Measurements from ENCODE around the gene ADD3. TPM values are rescaled to one million over a fixed set of nuclear protein-coding genes. Genes with fewer than 3 reads are reported as not detected.
"Not testable (repeated sequence)": the region's sequence is repeated elsewhere in the genome, so short reads cannot be mapped to it uniquely, and the experiment has no call there.

The ADD3 gene
- total RNA-seq, 4 donors from 2014 or later: 236 to 545 (median 314) TPM

DNA sequence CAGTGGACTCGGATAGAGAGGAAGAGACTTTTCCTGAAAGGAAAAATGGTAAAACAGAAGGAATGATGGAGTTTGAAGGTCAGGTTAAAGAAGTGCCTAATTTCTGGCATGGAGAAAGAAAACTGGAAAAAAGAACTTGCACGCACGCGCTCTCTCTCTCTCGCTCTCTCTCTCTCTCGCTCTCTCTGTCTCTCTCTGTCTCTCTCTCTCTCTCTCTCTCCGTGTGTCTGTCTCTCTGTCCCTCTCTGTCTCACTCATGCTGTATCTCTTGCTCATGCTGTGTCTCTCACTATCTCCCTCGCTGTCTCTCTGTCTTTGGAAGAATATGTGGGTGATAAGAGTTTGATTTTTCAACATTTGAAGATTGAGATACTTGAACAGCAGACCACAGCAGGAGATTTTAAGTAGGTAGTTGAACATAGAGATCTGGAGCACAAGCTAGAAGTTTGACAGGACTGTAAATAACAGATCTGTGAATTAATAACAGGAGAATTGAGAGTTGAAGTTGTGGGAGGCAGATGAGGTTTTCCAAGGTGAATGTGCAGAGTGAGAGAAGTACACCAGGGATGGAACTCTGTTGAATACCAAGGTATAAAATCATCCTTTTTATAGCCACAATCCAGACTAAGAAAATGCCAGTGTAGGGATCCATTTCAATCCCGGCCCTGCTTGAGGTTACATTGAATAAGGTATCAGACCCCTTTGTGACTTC lies 33.1 kb downstream of the ADD3 start:
- H3K4me1 ChIP-seq: no peaks in the 10 kb centered on the region
- DNase-seq: no peak
- H3K9me3 ChIP-seq: no peaks in the 10 kb centered on the region
- H3K27me3 ChIP-seq: no peaks in the 10 kb centered on the region
- H3K36me3 ChIP-seq: no peaks in the 10 kb centered on the region
- no peak overlapping the region for H3K4me3 ChIP-seq
- no peak overlapping the region for H3K27ac ChIP-seq
- TF ChIP-seq POLR2A (IDR thresholded peaks at IDR 0.05): no peak

DNA sequence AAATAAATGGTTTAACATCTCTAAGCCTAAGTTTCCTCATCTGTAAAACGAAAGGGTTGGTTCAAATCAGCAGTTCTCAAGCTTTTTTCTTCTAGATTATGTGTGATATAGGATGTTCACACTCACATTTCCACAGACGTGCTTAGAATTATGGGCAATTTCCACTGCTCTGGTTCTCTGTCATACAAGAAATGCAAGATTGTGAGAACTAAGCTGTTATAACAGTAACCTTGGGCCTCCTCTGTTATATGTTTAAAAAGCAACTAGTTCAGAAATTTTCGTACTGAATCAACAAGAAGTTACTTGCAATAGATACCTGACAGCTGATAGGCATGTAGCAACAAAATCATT lies 33.7 kb downstream of the ADD3 start:
- Histone ChIP-seq H3K27ac (no peak overlapping the region), H3K36me3 (no peaks in the 10 kb centered on the region), H3K4me3 (no peak overlapping the region), H3K4me1 (no peaks in the 10 kb centered on the region), H3K27me3 (no peaks in the 10 kb centered on the region), H3K9me3 (no peaks in the 10 kb centered on the region)
- TF ChIP-seq, protein P1, sequence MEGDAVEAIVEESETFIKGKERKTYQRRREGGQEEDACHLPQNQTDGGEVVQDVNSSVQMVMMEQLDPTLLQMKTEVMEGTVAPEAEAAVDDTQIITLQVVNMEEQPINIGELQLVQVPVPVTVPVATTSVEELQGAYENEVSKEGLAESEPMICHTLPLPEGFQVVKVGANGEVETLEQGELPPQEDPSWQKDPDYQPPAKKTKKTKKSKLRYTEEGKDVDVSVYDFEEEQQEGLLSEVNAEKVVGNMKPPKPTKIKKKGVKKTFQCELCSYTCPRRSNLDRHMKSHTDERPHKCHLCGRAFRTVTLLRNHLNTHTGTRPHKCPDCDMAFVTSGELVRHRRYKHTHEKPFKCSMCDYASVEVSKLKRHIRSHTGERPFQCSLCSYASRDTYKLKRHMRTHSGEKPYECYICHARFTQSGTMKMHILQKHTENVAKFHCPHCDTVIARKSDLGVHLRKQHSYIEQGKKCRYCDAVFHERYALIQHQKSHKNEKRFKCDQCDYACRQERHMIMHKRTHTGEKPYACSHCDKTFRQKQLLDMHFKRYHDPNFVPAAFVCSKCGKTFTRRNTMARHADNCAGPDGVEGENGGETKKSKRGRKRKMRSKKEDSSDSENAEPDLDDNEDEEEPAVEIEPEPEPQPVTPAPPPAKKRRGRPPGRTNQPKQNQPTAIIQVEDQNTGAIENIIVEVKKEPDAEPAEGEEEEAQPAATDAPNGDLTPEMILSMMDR (IDR thresholded peaks at IDR 0.05): no peak
- no peak for TF ChIP-seq POLR2A (IDR thresholded peaks at IDR 0.05)
- DNase-seq: no peak

DNA sequence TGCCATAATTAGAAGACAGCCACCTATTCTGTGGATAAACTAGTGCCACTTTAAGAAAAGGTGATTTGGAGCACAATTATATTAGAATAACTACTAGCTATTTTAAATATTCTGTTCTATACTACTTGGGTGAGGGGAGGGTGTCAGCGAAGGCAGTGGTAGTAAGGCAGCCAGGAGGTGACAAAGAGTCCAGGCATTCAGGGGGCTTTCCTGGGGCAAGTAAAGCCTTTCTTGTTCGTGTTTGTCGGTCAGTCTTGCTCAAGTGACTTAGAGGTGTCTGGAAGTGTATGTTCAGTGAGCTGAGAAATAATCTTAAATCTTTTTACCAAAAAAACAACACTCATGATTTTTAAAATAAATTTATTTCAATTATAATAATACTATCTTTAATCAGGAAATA lies 34.4 kb downstream of the ADD3 start:
- Histone ChIP-seq H3K27me3 (no peaks in the 10 kb centered on the region), H3K4me3 (no peak overlapping the region), H3K4me1 (no peaks in the 10 kb centered on the region), H3K36me3 (no peaks in the 10 kb centered on the region), H3K9me3 (no peaks in the 10 kb centered on the region), H3K27ac (no peak overlapping the region)
- DNase-seq: no peak
- no peak for TF ChIP-seq POLR2A (IDR thresholded peaks at IDR 0.05)
- TF ChIP-seq, protein P1 (IDR thresholded peaks at IDR 0.05): no peak

DNA sequence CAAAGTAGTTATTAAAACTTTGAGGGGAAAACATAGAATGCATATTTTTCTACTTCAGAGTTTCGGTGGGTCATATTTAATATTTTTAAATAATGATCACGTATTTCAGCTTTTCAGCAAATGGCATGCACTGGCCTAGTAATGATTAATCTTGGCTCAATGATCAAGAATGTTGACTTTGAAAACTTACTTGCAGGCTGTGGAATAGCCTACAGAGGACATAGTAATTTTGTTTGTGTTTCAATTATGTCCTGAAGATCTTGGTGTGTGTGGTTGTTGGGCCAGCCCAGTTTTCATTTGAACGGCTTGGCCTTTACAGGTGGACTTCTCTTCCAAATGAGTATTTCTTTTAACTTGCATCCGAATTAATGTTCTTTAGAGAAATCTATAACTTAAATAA lies 35.1 kb downstream of the ADD3 start:
- no peaks in the 10 kb centered on the region for H3K9me3 ChIP-seq
- H3K27me3 ChIP-seq: no peaks in the 10 kb centered on the region
- TF ChIP-seq, protein P1 (IDR thresholded peaks at IDR 0.05): no peak
- TF ChIP-seq POLR2A (IDR thresholded peaks at IDR 0.05): no peak
- no peaks in the 10 kb centered on the region for H3K4me1 ChIP-seq
- DNase-seq: no peak
- H3K36me3 ChIP-seq: no peaks in the 10 kb centered on the region
- no peak overlapping the region for H3K4me3 ChIP-seq
- H3K27ac ChIP-seq: no peak overlapping the region

DNA sequence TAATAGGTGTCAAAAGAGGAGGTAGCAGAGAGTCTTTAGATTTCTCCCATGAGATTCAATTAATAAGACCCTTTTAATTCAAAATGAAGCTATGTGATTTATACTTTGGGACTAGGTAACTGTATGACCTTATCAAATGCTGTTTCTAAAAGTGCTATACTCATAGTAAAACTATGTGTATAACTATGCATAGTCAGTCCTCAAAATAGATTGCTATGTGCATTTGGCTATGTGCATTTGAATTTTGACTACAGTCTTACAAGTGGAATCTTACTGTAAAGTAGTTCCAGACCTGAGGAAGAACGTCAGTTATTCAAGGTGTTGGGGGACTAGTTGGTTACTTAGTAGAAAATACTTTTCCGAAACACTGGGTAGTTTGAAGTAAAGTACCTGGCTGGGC lies 36.9 kb downstream of the ADD3 start:
- no peaks in the 10 kb centered on the region for H3K4me1 ChIP-seq
- DNase-seq: no peak
- no peak overlapping the region for H3K4me3 ChIP-seq
- no peaks in the 10 kb centered on the region for H3K27me3 ChIP-seq
- H3K36me3 ChIP-seq: no peaks in the 10 kb centered on the region
- H3K27ac ChIP-seq: no peak overlapping the region
- TF ChIP-seq POLR2A (IDR thresholded peaks at IDR 0.05): no peak
- TF ChIP-seq, protein P1 (IDR thresholded peaks at IDR 0.05): no peak
- no peaks in the 10 kb centered on the region for H3K9me3 ChIP-seq

DNA sequence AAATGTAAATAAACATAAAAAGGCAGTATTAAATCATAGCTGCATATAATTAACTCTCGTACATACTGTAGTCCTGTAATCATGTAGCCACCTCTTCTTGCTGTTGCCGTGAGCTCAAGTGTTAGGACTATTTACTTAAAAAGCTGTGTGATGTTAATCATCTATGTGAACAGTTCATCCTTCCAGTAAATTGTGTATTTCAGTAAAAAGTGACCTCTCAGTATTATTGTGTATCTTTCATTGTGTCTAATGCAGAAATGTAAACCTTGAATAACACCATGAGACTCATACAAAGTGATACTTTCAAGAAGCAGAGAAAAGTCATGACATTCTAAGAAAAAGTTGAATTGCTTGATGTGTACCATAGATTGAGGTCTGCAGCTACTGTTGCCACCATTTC lies 38.0 kb downstream of the ADD3 start:
- no peaks in the 10 kb centered on the region for H3K36me3 ChIP-seq
- H3K27me3 ChIP-seq: no peaks in the 10 kb centered on the region
- no peak for DNase-seq
- no peak for TF ChIP-seq POLR2A (IDR thresholded peaks at IDR 0.05)
- TF ChIP-seq, protein P1 (IDR thresholded peaks at IDR 0.05): no peak
- H3K27ac ChIP-seq: no peak overlapping the region
- H3K4me3 ChIP-seq: no peak overlapping the region
- H3K9me3 ChIP-seq: no peaks in the 10 kb centered on the region
- H3K4me1 ChIP-seq: no peaks in the 10 kb centered on the region

DNA sequence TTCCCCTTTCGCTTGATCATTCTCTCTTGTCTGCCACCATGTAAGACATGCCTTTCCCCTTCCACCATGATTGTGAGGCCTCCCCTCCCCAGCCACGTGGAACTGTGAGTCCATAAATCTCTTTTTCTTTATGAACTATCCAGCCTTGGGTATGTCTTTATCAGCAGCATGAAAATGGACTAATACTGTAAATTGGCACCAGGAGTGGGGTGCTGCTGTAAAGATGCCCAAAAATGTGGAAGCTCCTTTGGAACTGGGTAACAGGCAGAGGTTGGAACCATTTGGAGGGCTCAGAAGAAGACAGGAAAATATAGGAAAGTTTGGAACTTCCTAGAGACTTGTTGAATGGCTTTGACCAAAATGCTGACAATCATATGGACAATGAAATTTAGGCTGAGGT lies 40.4 kb downstream of the ADD3 start:
- H3K36me3 ChIP-seq, H3K27ac ChIP-seq, H3K27me3 ChIP-seq, H3K4me3 ChIP-seq, H3K4me1 ChIP-seq, H3K9me3 ChIP-seq, DNase-seq: not testable (repeated sequence)

Measured in Peyer's patch (tissue), 4 donors.